Spleen (tissue), 11 donors: Measurements from ENCODE around the gene ETHE1. TPM values are rescaled to one million over a fixed set of nuclear protein-coding genes. Genes with fewer than 3 reads are reported as not detected.

ENCODE experiments used
- DNase-seq: peaks from one replicate; pipeline ENCODE4 v3.0.0-alpha.2; 2020
- H3K27ac ChIP-seq, 8 donors: fragments of 200-600 bp; sonication (generic) in 7 of 8; 1 replicate in 4 of 8; 2 replicates in 4 of 8; pipeline versions ENCODE4 v1.5.0 to v1.8.0; 2016 to 2021; ENCODE audit warnings: inconsistent platforms in 4 of 8, mild to moderate bottlenecking in 4 of 8, moderate library complexity in 1 of 8
- H3K27me3 ChIP-seq, 7 donors: fragments of 200-600 bp; sonication (generic) in 6 of 7; replicated peaks in 1 of 7; 1 replicate in 4 of 7; 2 replicates in 3 of 7; pipeline versions ENCODE4 v1.5.0 to v1.8.0; 2016 to 2021; ENCODE audit warnings: inconsistent platforms in 3 of 7, mild to moderate bottlenecking in 1 of 7
- H3K36me3 ChIP-seq, 6 donors: fragments of 200-600 bp; sonication (generic) in 5 of 6; 1 replicate in 4 of 6; 2 replicates in 2 of 6; pipeline versions ENCODE4 v1.5.0 to v1.8.0; 2016 to 2021; ENCODE audit warnings: inconsistent platforms in 2 of 6
- H3K4me1 ChIP-seq, 6 donors: fragments of 200-600 bp; sonication (generic) in 5 of 6; 1 replicate in 3 of 6; 2 replicates in 3 of 6; pipeline versions ENCODE4 v1.5.0 to v1.8.0; 2016 to 2021; ENCODE audit warnings: inconsistent platforms in 3 of 6
- H3K4me3 ChIP-seq, 8 donors: fragments of 200-600 bp; sonication (generic) in 7 of 8; 1 replicate in 4 of 8; 2 replicates in 4 of 8; pipeline versions ENCODE4 v1.5.0 to v1.8.0; 2016 to 2021; ENCODE audit warnings: inconsistent platforms in 4 of 8, mild to moderate bottlenecking in 4 of 8, moderate library complexity in 2 of 8
- H3K9me3 ChIP-seq, 8 donors: fragments of 200-600 bp; sonication (generic) in 7 of 8; 1 replicate in 4 of 8; 2 replicates in 4 of 8; pipeline versions ENCODE4 v1.5.0 to v1.8.0; 2016 to 2021; ENCODE audit warnings: inconsistent platforms in 4 of 8
- POLR2A ChIP-seq, 3 donors: fragments of 450-650 bp; IDR thresholded peaks; one replicate each; pipeline ENCODE4 v1.5.1; 2017; ENCODE audit warnings: antibody characterized with exemption in 3 of 3, mild to moderate bottlenecking in 1 of 3
- POLR2AphosphoS5 ChIP-seq, 3 donors: sonication (generic); formaldehyde crosslinking; IDR thresholded peaks; one replicate each; pipeline ENCODE4 v1.5.1; 2017; ENCODE audit warnings: antibody characterized with exemption in 3 of 3
- WGBS, 5 donors: extraction: QIAGEN DNeasy Blood & Tissue Kit in 3 of 5; methylation state at CpG; one replicate each; pipeline versions ENCODE4 v1.1.5 to v1.1.7; 2013 to 2018; 5-methylcytosine and 5-hydroxymethylcytosine counted together
- intact Hi-C: fragments of 100-400 bp; cut with DNase I; formaldehyde crosslinking; loops from one replicate; pipeline ENCODE4 v1.15.0; 2023; ENCODE audit warnings: low total_unique reads
- polyA plus RNA-seq, 3 donors: library from polyadenylated mRNA; stranded (reverse); fragments of 200-250 nt; gene quantifications; one replicate each; pipeline ENCODE4 v1.2.1, GENCODE V29; 2013
- total RNA-seq, 7 donors: library from RNA; depleted of rRNA in 3 of 7; stranded (reverse); fragments of >200 nt in 3 of 7; fragmentation: NEBNext Ultra II Directional in 4 of 7; extraction: Animal tissue kit (Norgen Biotek cat#: 25700) in 4 of 7; gene quantifications; one replicate each; pipeline versions ENCODE4 v1.1.0 to v1.2.1, GENCODE V29; 2016 to 2021
- TF ChIP-seq, protein P1 (sequence below), 11 experiments: fragments of 200-600 bp in 7 of 11; fragments of 450-650 bp in 4 of 11; sonication (generic) in 4 of 11; IDR thresholded peaks in 8 of 11; conservative IDR thresholded peaks in 3 of 11; 1 replicate in 7 of 11; 2 replicates in 4 of 11; pipeline versions ENCODE4 v1.4.0 to v1.8.0; 2016 to 2021; ENCODE audit warnings: antibody characterized with exemption in 11 of 11, inconsistent platforms in 4 of 11, mild to moderate bottlenecking in 1 of 11
- donor health status: healthy with polysubstance abuse.
- donor health status: DM: no; HTN: no; CAD: no; lungs with moderate emphysema.
- donor health status: DM: no; HTN: no; CAD: no.
- donor health status: Bipolar disorder and iron deficiency.
- donor health status: healthy.
- donor health status: DM: no; HTN: no; CAD: no.
- donor health status: DM: yes; HTN: yes; CAD: no.

ETHE1 gene
- total and polyA plus RNA-seq, 10 donors, result 20.2 to 53.4 (median 34.9) TPM

DNA sequence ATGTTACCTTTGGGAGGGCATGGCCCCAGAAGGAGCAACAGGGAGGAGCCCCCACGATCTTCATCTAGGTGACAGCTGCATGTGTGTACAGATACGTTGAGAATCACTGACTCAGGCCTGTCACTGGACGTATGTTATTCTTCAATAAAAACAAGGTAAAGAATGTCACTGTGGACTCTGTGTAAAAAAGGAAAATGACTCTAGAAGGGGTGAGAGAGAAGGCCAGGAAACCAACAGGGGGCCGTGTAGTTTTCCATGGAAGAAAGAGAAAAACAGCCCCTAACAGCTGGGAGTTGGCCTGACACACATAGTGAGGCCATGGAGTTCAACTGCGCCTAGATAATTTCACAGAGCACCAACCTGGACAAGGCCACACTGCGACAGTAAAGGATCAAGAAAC lies 59.7 kb downstream of the ETHE1 start:
- DNase-seq, result no peak
- Histone ChIP-seq H3K27ac (no peak overlapping the region), H3K27me3 (peaks cover 0 to 20% (median 0%) of the 10 kb centered on the region in 7 donors), H3K4me3 (no peak overlapping the region), H3K4me1 (peaks cover 5 to 48% (median 19%) of the 10 kb centered on the region in 6 donors), H3K9me3 (no peaks in the 10 kb centered on the region), H3K36me3 (no peaks in the 10 kb centered on the region)
- WGBS, 5 donors, result 75 to 87% (median 79%) methylated on average over 6 of the region's 6 CpGs
- no peak for TF ChIP-seq POLR2AphosphoS5 (IDR thresholded peaks at IDR 0.05)
- TF ChIP-seq POLR2A (IDR thresholded peaks at IDR 0.05), result no peak
- TF ChIP-seq, protein P1, sequence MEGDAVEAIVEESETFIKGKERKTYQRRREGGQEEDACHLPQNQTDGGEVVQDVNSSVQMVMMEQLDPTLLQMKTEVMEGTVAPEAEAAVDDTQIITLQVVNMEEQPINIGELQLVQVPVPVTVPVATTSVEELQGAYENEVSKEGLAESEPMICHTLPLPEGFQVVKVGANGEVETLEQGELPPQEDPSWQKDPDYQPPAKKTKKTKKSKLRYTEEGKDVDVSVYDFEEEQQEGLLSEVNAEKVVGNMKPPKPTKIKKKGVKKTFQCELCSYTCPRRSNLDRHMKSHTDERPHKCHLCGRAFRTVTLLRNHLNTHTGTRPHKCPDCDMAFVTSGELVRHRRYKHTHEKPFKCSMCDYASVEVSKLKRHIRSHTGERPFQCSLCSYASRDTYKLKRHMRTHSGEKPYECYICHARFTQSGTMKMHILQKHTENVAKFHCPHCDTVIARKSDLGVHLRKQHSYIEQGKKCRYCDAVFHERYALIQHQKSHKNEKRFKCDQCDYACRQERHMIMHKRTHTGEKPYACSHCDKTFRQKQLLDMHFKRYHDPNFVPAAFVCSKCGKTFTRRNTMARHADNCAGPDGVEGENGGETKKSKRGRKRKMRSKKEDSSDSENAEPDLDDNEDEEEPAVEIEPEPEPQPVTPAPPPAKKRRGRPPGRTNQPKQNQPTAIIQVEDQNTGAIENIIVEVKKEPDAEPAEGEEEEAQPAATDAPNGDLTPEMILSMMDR (IDR thresholded peaks at IDR 0.05 in 8 of 11, conservative IDR thresholded peaks at IDR 0.05 in 3 of 11), result no peak
- intact Hi-C loops, result no loop called here

DNA sequence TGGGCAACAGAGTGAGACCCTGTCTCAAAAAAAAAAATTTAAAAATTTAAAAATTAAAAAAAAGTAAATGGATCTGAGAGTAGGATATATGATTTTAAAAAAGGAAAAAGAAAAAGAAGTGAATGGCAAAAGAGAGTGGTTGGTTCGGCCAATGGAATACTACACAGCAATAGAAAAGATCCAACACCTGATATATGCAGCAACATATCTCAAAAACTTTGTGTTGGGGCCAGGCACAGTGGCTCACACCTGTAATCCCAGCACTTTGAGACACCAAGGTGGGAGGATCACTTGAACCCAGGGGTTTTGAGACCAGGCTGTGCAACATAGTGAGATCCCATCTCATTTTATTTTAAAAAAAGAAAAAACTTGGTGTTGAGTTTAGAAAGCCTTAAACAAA lies 60.2 kb downstream of the ETHE1 start:
- H3K27me3 ChIP-seq, result peaks cover 0 to 20% (median 0%) of the 10 kb centered on the region in 7 donors
- TF ChIP-seq POLR2A (IDR thresholded peaks at IDR 0.05), result no peak
- TF ChIP-seq, protein P1 (IDR thresholded peaks at IDR 0.05 in 8 of 11, conservative IDR thresholded peaks at IDR 0.05 in 3 of 11), result no peak
- no peak for TF ChIP-seq POLR2AphosphoS5 (IDR thresholded peaks at IDR 0.05)
- H3K4me1 ChIP-seq, result peaks cover 5 to 53% (median 19%) of the 10 kb centered on the region in 6 donors
- intact Hi-C loops, result no loop called here
- H3K4me3 ChIP-seq, result no peak overlapping the region
- H3K9me3 ChIP-seq, result no peaks in the 10 kb centered on the region
- no peak for DNase-seq
- H3K36me3 ChIP-seq, result no peaks in the 10 kb centered on the region
- WGBS, 5 donors, result 87 to 100% (median 95%) methylated on average over 1 of the region's 1 CpG
- no peak overlapping the region for H3K27ac ChIP-seq

DNA sequence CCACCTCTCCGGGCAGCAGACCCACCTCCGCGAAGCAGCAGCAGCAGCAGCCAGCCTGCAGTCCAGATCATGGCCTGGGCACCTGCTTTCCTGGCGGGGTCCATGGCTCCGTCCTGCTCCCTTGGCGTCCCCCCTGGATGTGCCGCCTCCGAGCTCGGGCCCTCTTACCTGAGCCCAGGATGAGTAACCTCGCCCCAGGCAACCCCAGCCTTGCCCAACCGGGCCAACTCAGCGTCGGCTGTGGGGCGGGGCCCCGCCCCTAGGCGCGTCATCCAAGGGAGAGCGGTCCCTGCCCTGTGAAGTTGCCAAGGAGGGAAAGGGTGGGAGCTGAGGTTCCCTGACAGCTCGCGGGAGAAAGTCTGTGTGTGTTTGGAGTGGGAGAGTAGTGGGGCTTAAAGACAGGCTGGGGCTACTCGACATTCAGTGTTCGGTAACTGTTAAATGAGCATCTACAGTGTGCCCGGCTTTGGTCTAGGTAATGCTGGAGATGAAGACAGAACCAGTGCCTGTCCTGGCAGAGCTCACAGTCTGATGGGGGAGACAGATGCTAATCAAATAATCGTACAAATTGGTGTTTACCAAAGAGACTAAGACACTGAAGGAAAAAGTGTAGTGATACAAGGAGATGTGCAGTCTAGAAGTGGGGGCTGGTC lies 61.4 kb downstream of the ETHE1 start, which contains the start of gene LYPD3:
TSS of gene LYPD3 (minus strand) at position 141 of the 653 bp plus-strand sequence. CDS start at position 104, 37 bp downstream.
- peak; percentile 78 for DNase-seq
- no peaks in the 10 kb centered on the region for H3K9me3 ChIP-seq
- no peaks in the 10 kb centered on the region for H3K36me3 ChIP-seq
- H3K27ac ChIP-seq, result peak within 1 kb of the TSS in 7 of 8 donors; percentile 77 to 89 (median 86)
- H3K4me1 ChIP-seq, result peaks cover 5 to 55% (median 19%) of the 10 kb centered on the region in 6 donors
- peaks cover 0 to 20% (median 0%) of the 10 kb centered on the region in 7 donors for H3K27me3 ChIP-seq
- TF ChIP-seq, protein P1 (IDR thresholded peaks at IDR 0.05 in 8 of 11, conservative IDR thresholded peaks at IDR 0.05 in 3 of 11), result no peak
- TF ChIP-seq POLR2A (IDR thresholded peaks at IDR 0.05), result no peak
- TF ChIP-seq POLR2AphosphoS5 (IDR thresholded peaks at IDR 0.05), result no peak
- peak within 1 kb of the TSS in 7 of 8 donors; percentile 62 to 91 (median 80) for H3K4me3 ChIP-seq
- intact Hi-C loops, result no loop called here
- 43 to 55% (median 47%) methylated on average over 19 to 24 of the region's 24 CpGs for WGBS, 5 donors

DNA sequence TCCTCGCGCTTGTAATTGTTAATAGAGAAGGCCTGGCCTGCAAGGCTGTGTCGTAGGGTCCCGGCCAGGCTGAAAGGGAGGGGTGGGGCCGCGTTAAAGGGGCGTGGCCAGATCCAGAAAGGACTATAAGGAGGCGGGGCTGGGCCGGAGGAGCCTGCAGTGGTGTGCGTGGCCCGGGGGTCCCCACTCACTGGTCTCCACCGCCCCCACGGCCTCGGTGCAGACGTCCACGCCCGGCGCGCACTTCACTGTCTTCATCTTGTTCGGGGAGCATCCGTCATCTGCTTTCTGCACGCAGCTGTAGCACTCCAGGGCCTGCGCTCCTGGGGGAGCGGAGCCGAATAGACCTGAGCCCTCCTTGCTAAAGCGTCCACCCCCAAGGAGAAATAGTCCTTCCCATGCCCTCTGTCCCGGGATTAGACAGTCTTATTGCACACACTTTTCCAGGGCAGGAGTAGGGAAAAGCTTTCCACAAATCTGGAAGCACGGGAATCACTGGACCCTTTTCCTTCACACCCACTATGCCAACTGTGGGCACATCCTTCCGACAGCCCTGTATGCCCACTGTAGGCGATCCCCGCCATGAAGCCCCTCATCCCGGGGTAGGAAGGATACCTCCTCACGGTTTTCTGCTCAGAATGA lies 62.7 kb downstream of the ETHE1 start:
- H3K4me3 ChIP-seq, result peak overlapping the region; percentile 62 to 91 (median 82)
- peaks cover 5 to 55% (median 19%) of the 10 kb centered on the region in 6 donors for H3K4me1 ChIP-seq
- intact Hi-C loops, result no loop called here
- peaks cover 0 to 20% (median 0%) of the 10 kb centered on the region in 7 donors for H3K27me3 ChIP-seq
- TF ChIP-seq POLR2AphosphoS5 (IDR thresholded peaks at IDR 0.05) (peak in 2 of 3 donors; percentile 3 to 8), POLR2A (IDR thresholded peaks at IDR 0.05) (no peak)
- H3K27ac ChIP-seq, result peak overlapping the region; percentile 76 to 89 (median 85)
- DNase-seq, result peak; percentile 93
- H3K9me3 ChIP-seq, result no peaks in the 10 kb centered on the region
- 10 to 14% (median 12%) methylated on average over 31 to 33 of the region's 33 CpGs for WGBS, 5 donors
- H3K36me3 ChIP-seq, result no peaks in the 10 kb centered on the region
